Activated naive CD8-positive, alpha-beta T cell (primary cell): ENCODE results near the gene KCTD21.

Source experiments
- H3K27ac Mint-ChIP-seq: one replicate; pipeline ENCODE4 v1.8.0; 2021; ENCODE audit warnings: mixed read lengths
- H3K27me3 Mint-ChIP-seq: one replicate; pipeline ENCODE4 v1.8.0; 2021; ENCODE audit warnings: mixed read lengths
- H3K36me3 Mint-ChIP-seq: one replicate; pipeline ENCODE4 v1.8.0; 2021; ENCODE audit warnings: mixed read lengths
- H3K4me1 Mint-ChIP-seq: one replicate; pipeline ENCODE4 v1.8.0; 2021; ENCODE audit warnings: low read depth, mixed read lengths
- H3K4me3 Mint-ChIP-seq: one replicate; pipeline ENCODE4 v1.8.0; 2021; ENCODE audit warnings: mild to moderate bottlenecking, mixed read lengths
- H3K9me3 Mint-ChIP-seq: one replicate; pipeline ENCODE4 v1.8.0; 2021; ENCODE audit warnings: low read depth, mixed read lengths

Gene KCTD21

GRCh38 chr11:78211565-78211964, 23.1 kb upstream of the KCTD21 start:
- H3K4me1 Mint-ChIP-seq, result peaks cover 6% of the 10 kb centered on the region
- no peaks in the 10 kb centered on the region for H3K9me3 Mint-ChIP-seq
- H3K4me3 Mint-ChIP-seq, result no peak overlapping the region
- H3K27ac Mint-ChIP-seq, result no peak overlapping the region
- peaks cover 22% of the 10 kb centered on the region for H3K36me3 Mint-ChIP-seq
- H3K27me3 Mint-ChIP-seq, result no peaks in the 10 kb centered on the region

- no peak overlapping the region for H3K27ac Mint-ChIP-seq
- no peaks in the 10 kb centered on the region for H3K27me3 Mint-ChIP-seq
- H3K4me3 Mint-ChIP-seq, result no peak overlapping the region
- H3K9me3 Mint-ChIP-seq, result no peaks in the 10 kb centered on the region
- H3K4me1 Mint-ChIP-seq, result peaks cover 12% of the 10 kb centered on the region
- peaks cover 22% of the 10 kb centered on the region for H3K36me3 Mint-ChIP-seq
Measured at GRCh38 chr11:78210000-78210608, 21.7 kb upstream of the KCTD21 start.

GRCh38 chr11:78209478-78209877, 21.1 kb upstream of the KCTD21 start:
- peaks cover 18% of the 10 kb centered on the region for H3K4me1 Mint-ChIP-seq
- H3K9me3 Mint-ChIP-seq, result no peaks in the 10 kb centered on the region
- no peak overlapping the region for H3K27ac Mint-ChIP-seq
- H3K27me3 Mint-ChIP-seq, result no peaks in the 10 kb centered on the region
- H3K4me3 Mint-ChIP-seq, result no peak overlapping the region
- H3K36me3 Mint-ChIP-seq, result peaks cover 22% of the 10 kb centered on the region

GRCh38 chr11:78208257-78209165, 20.1 kb upstream of the KCTD21 start:
- no peak overlapping the region for H3K27ac Mint-ChIP-seq
- peaks cover 22% of the 10 kb centered on the region for H3K36me3 Mint-ChIP-seq
- H3K9me3 Mint-ChIP-seq, result no peaks in the 10 kb centered on the region

GRCh38 chr11:78207532-78208256, 19.3 kb upstream of the KCTD21 start:
- H3K4me3 Mint-ChIP-seq, result no peak overlapping the region
- H3K27ac Mint-ChIP-seq, result no peak overlapping the region
- peaks cover 28% of the 10 kb centered on the region for H3K4me1 Mint-ChIP-seq

More at GRCh38 chr11:78208257-78209165, 20.1 kb upstream of the KCTD21 start:
- Mint-ChIP-seq H3K4me3 (no peak overlapping the region), H3K4me1 (peaks cover 22% of the 10 kb centered on the region), H3K27me3 (no peaks in the 10 kb centered on the region)

GRCh38 chr11:78205691-78206090, 17.3 kb upstream of the KCTD21 start:
- Mint-ChIP-seq H3K4me3 (no peak overlapping the region), H3K36me3 (peaks cover 15% of the 10 kb centered on the region), H3K27ac (no peak overlapping the region), H3K9me3 (no peaks in the 10 kb centered on the region), H3K27me3 (no peaks in the 10 kb centered on the region), H3K4me1 (peaks cover 42% of the 10 kb centered on the region)

More at GRCh38 chr11:78207532-78208256, 19.3 kb upstream of the KCTD21 start:
- no peaks in the 10 kb centered on the region for H3K9me3 Mint-ChIP-seq
- H3K27me3 Mint-ChIP-seq, result no peaks in the 10 kb centered on the region
- peaks cover 22% of the 10 kb centered on the region for H3K36me3 Mint-ChIP-seq

- no peak overlapping the region for H3K27ac Mint-ChIP-seq
- H3K27me3 Mint-ChIP-seq, result no peaks in the 10 kb centered on the region
- no peaks in the 10 kb centered on the region for H3K9me3 Mint-ChIP-seq
- peaks cover 42% of the 10 kb centered on the region for H3K4me1 Mint-ChIP-seq
- H3K36me3 Mint-ChIP-seq, result peaks cover 11% of the 10 kb centered on the region
- no peak overlapping the region for H3K4me3 Mint-ChIP-seq
Measured at GRCh38 chr11:78205256-78205655, 16.8 kb upstream of the KCTD21 start.

GRCh38 chr11:78203184-78203583, 14.8 kb upstream of the KCTD21 start:
- no peaks in the 10 kb centered on the region for H3K27me3 Mint-ChIP-seq
- H3K36me3 Mint-ChIP-seq, result peaks cover 8% of the 10 kb centered on the region
- peak overlapping the region; percentile 91 for H3K27ac Mint-ChIP-seq
- no peaks in the 10 kb centered on the region for H3K9me3 Mint-ChIP-seq
- peak overlapping the region; percentile 85 for H3K4me3 Mint-ChIP-seq
- peaks cover 42% of the 10 kb centered on the region for H3K4me1 Mint-ChIP-seq

GRCh38 chr11:78202733-78203167, 14.3 kb upstream of the KCTD21 start:
- Mint-ChIP-seq H3K27ac (peak overlapping the region; percentile 91), H3K4me3 (peak overlapping the region; percentile 85), H3K27me3 (no peaks in the 10 kb centered on the region), H3K9me3 (no peaks in the 10 kb centered on the region), H3K4me1 (peaks cover 42% of the 10 kb centered on the region), H3K36me3 (peaks cover 7% of the 10 kb centered on the region)

GRCh38 chr11:78201096-78201818, 12.8 kb upstream of the KCTD21 start:
- no peaks in the 10 kb centered on the region for H3K9me3 Mint-ChIP-seq
- no peaks in the 10 kb centered on the region for H3K27me3 Mint-ChIP-seq
- peaks cover 43% of the 10 kb centered on the region for H3K4me1 Mint-ChIP-seq
- H3K27ac Mint-ChIP-seq, result peak overlapping the region; percentile 64
- peaks cover 10% of the 10 kb centered on the region for H3K36me3 Mint-ChIP-seq
- H3K4me3 Mint-ChIP-seq, result peak overlapping the region; percentile 50

- H3K27me3 Mint-ChIP-seq, result no peaks in the 10 kb centered on the region
- peaks cover 42% of the 10 kb centered on the region for H3K4me1 Mint-ChIP-seq
- H3K36me3 Mint-ChIP-seq, result peaks cover 12% of the 10 kb centered on the region
- no peaks in the 10 kb centered on the region for H3K9me3 Mint-ChIP-seq
- no peak overlapping the region for H3K4me3 Mint-ChIP-seq
- no peak overlapping the region for H3K27ac Mint-ChIP-seq
Measured at GRCh38 chr11:78200553-78200952, 12.1 kb upstream of the KCTD21 start.

GRCh38 chr11:78200061-78200460, 11.6 kb upstream of the KCTD21 start:
- Mint-ChIP-seq H3K27me3 (no peaks in the 10 kb centered on the region), H3K9me3 (no peaks in the 10 kb centered on the region), H3K27ac (no peak overlapping the region), H3K4me3 (no peak overlapping the region), H3K36me3 (peaks cover 12% of the 10 kb centered on the region), H3K4me1 (peaks cover 39% of the 10 kb centered on the region)

- Mint-ChIP-seq H3K36me3 (peaks cover 12% of the 10 kb centered on the region), H3K27ac (no peak overlapping the region), H3K4me1 (peaks cover 37% of the 10 kb centered on the region), H3K27me3 (no peaks in the 10 kb centered on the region), H3K4me3 (no peak overlapping the region), H3K9me3 (no peaks in the 10 kb centered on the region)
Measured at GRCh38 chr11:78199653-78200015, 11.2 kb upstream of the KCTD21 start.

GRCh38 chr11:78199015-78199652, 10.7 kb upstream of the KCTD21 start:
- H3K27me3 Mint-ChIP-seq, result no peaks in the 10 kb centered on the region
- peaks cover 12% of the 10 kb centered on the region for H3K36me3 Mint-ChIP-seq
- no peak overlapping the region for H3K4me3 Mint-ChIP-seq
- H3K27ac Mint-ChIP-seq, result no peak overlapping the region
- H3K4me1 Mint-ChIP-seq, result peaks cover 37% of the 10 kb centered on the region
- no peaks in the 10 kb centered on the region for H3K9me3 Mint-ChIP-seq
